Hematopoietic multipotent progenitor cell treated with erythropoietin and hydrocortisone succinate and interleukin-3 and kit ligand, for 8 days (in vitro differentiated cells): ENCODE results near the gene PKHD1.

Source experiments
- DNase-seq: peaks from one replicate; pipeline ENCODE4 v3.0.0-alpha.2; 2015

The PKHD1 gene

GRCh38 chr6:52045033-52045432, 42.4 kb downstream of the PKHD1 start:
- no peak for DNase-seq

DNA sequence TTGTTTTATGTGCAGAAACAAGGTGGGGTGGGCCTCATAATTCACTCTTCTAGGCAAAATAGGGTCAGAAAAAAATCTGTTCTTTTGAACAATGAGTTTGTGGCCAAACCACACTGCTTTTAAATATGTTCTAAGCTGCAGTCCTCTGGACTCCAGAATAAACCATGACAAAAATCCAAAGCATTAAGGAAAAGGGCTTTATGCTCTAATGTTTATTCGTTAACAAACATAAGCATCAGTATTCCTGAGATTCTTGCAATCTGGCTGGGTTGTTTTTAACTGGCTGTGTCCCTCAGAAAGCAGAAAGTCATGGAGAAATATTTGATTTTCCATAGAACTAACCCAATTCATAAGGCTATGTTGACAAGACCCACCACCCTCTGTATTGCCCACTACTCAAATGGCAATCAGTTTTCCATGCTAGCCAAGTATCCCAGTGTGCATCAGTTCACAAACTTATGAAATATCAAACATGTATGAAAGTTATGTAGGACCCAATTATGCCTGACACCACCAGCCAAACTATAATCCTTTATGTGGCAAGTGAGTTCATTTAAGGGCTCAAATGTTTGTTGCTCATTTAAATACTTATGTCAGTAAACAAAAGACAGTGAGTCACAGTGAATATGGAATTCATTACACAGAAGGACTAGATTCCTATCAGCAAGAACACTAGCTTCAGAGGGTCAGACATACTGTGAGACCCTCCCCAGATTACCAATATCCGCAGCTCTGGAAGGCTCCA, 45.1 kb downstream of the PKHD1 start:
- DNase-seq, result no peak

- no peak for DNase-seq
Measured at GRCh38 chr6:52041134-52041533, 46.3 kb downstream of the PKHD1 start.

GRCh38 chr6:52027699-52028098, 59.7 kb downstream of the PKHD1 start:
- peak; percentile 20 for DNase-seq

DNA sequence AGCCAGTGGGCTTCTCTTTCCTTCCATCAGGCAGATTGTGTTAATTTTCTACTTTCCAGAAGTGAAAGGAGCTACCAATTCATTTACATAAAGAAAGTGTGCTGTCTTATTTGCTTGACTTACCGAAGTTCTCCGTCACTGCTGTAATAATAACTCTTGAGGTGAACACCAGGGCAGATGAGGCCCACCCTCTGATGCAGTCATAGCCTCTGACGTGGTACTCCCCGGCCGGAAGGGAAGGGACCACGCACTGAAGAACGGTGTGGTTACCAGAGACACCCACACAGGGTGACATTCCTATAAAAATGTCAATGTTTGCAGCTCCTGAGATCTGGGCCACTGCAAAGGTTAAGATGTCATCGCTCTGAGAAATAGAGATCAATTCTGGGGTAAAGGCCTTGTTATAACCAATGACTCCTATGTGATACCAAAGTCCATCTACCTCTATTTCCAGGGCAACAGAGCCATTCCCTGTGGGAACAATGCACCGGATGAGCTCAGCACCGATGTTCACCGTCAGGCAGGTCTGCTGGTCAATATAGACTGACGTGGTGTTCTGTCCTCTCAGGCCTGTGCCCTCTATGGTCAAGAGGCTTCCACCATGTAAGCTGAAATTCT, 62.9 kb downstream of the PKHD1 start:
- DNase-seq, result no peak

GRCh38 chr6:52022675-52023074, 64.7 kb downstream of the PKHD1 start:
- DNase-seq, result no peak

DNA sequence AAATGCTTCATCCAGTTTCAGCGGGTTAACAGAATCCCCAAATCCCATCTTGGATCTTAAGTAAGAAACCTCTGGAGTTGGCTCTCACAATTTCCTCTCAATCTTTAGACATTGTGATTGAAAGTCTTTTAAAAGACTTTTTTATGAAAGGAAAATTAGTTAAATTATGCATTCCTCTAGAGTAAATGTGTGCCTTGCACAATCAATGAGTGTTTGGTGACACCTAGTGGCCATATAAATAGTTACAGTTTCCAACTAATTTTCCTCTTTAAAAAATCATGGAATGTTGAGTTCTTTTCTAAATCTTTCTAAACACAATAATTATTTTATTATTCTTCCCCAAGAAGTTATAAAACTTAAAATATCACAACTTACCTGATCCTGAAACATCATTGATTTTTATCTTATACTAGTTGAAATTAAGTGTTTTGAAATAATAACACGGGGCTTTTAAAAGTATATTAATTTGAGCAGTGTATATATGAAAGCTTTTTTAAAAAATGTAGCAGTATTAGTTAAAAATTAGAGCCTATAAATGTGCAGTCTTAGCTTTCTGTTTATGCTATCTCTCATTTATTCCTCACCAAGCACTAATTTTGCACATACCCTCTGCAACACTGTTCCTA, 66.4 kb downstream of the PKHD1 start:
- DNase-seq, result peak; percentile 33

DNA sequence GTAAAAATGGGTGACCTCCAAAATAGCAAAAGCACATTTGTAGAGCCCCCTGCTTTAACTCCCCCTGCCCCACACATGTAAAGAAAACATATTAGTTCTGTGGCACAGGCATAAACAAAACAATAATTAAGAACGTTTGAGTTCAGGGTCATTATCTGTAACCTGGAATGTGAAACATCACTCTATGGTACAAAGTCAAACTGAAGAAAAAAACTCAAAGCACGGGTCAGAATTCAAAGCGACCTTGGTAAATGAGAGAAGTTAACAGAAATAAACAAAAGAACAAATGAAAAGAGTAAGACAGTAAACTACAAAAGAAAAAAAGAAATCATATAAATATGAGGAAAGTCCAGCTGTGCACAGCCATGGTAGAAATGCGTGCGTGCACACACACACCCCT, 67.5 kb downstream of the PKHD1 start:
- no peak for DNase-seq

GRCh38 chr6:52019092-52019491, 68.3 kb downstream of the PKHD1 start:
- DNase-seq, result no peak

GRCh38 chr6:52016915-52017748, 70.3 kb downstream of the PKHD1 start:
- no peak for DNase-seq

GRCh38 chr6:52015953-52016352, 71.5 kb downstream of the PKHD1 start:
- no peak for DNase-seq

DNA sequence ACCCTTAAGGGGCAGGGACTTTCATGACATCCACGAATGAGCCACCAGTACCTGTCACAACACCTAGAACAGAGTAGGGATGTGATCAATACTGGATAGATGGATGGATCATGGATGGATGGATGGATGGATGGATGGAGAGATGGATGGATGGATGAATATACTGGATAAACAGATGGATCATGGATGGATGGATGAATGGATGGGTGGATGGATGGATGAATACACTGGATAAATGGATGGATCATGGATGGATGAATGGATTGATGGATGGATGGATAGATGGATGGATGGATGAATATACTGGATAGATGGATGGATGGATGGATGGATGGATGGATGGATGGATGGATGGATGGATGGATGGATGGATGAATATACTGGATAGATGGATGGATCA, 73.0 kb downstream of the PKHD1 start:
- DNase-seq, result no peak

DNA sequence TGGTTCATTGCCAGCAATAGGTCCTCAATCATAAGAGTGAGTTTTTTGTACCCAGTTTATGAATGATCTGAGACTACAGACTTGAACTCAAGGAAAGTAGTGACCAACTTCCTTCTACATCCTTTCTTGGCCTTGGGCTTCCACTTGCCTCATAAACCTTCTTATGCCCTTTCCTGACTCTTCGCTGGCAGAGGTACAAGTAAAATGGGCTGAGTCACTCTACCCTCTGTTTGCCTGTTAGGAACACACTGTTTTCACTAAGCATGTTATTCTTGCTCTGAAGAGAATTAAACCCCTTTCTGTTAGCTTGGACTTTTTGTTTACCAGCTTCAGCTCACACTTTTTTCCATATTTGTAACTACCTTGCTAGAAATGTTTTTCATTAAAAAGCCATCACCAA, 74.4 kb downstream of the PKHD1 start:
- no peak for DNase-seq

DNA sequence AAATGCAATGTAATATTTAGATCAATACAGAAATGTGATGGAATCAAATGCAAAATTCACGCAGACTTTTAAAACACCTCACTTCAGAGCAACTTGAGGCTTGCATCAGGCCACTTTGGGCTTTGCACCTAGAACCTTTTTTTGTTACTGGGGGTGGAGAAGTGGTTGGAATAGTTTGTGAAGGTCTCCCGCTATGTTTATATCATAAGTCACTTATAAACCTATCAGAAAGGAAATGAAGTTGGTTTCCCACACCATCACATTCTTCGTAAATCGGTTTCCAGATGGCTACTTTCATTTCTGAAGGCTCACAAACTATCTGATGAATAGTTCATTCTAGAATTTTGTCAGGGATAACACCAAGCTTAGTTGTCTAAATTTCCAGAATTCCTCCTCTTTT, 74.8 kb downstream of the PKHD1 start:
- DNase-seq, result no peak

GRCh38 chr6:52010806-52011205, 76.6 kb downstream of the PKHD1 start:
- DNase-seq, result no peak

- no peak for DNase-seq
Measured at GRCh38 chr6:52010145-52010544, 77.3 kb downstream of the PKHD1 start.

DNA sequence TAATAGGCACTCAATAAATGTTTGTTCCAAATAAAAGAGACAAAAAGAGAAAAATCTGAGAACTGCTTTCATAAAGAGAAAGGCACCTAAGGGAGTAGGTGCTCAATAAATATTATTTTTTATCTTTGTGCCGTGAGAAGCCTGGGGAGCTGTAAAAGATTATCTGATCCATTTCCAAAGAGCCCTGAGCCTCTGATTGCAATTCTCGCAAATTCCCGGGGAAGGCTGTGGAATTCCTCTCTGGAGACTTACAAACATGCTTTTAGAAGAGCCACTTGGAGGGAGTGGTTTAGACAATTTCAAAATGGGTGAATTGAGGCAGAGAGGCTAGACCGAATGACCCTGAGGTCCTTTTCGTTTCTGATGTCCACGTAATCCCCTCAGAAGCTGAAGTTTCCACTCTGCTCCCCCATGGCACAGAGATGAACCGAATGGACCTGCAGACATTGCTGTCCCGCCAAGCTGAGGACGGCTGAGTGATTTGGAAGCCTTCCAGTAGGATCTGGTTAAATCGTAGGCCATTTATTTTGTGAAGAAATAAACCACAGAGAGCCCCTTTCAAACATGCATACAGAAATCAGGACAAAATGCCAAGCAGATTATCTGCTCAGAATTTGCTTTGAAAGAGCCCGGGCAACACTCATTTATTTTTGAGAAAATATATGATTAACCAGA, 77.8 kb downstream of the PKHD1 start:
- DNase-seq, result no peak

GRCh38 chr6:52000064-52000463, 87.3 kb downstream of the PKHD1 start:
- no peak for DNase-seq

DNA sequence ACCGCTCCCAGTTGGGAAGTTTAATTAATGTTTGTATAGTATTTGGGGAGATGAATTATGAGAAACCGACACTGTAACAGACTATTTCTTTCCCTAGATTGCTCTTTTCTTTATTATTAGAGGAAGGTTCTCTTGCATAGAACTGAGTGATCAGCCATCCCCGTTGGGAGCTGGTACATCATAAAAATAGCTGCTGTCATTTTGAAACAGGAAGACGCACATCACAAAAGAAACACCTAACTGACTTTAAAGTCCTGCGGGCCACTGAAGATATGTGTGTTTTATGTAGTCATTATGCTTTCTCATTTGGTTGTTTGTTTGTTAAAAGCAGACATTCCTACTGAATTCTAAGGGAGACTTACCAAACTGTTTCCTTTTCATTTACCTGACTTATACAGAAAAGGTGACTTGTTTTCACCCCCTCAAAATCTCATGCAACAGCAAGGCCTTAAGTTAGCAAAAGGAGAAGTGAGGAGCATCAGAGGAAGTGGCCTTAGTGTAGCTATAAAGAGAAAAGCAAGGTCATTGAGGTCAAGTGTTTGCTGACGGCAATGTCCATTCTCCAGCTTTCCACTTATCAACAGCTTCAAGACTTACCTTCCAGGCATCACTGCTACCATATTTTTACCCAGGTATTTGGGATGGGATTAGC, 91.0 kb downstream of the PKHD1 start:
- no peak for DNase-seq

DNA sequence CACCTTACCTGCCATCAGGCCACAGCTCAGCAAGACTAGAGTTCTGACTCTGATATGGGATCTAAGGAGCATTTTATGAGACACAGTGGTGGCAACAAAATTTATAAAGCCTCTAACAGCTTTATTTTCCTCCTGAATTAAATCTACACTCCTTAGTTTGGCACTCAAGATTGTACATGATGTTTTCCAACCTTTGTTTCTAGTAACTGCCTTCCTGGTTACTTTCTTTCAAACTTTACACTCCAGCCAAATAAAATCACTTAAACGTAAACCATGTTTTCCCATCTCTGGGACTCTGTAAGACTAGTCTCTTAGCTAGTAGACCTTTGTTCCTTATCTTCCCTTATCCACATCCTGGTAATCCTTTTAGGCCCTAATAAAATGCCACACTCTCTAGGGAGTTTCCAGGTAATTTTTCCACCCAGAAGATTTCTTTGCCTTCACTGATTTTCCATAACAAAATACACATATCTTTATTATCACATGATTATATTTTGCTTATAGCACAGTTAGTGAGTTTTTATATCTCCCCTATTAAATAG, 92.1 kb downstream of the PKHD1 start:
- no peak for DNase-seq

GRCh38 chr6:51992876-51993275, 94.5 kb downstream of the PKHD1 start:
- DNase-seq, result no peak

GRCh38 chr6:51989789-51990188, 97.6 kb downstream of the PKHD1 start:
- no peak for DNase-seq
